Lung microvascular endothelial cell (primary cell): Measurements from ENCODE around the gene ZDHHC14. TPM values are rescaled to one million over a fixed set of nuclear protein-coding genes. Genes with fewer than 3 reads are reported as not detected.

ENCODE experiments used
- DNase-seq, 2 donors: peaks; one replicate each; pipeline versions ENCODE4 v3.0.0 to v3.0.0-alpha.2; 2010; ENCODE audit warnings: low read depth in 2 of 2
- total RNA-seq: library from RNA; depleted of rRNA; stranded (reverse); fragments of >200 nt; gene quantifications from 2 replicates; pipeline ENCODE4 v1.2.1, GENCODE V29; 2014

Gene ZDHHC14
- total RNA-seq, 1 donor from 2014 or later, result 56.0 TPM

- no peak for DNase-seq
Observed at GRCh38 chr6:157663261-157663660, 282.3 kb downstream of the ZDHHC14 start.

GRCh38 chr6:157665180-157665579 lies 284.2 kb downstream of the ZDHHC14 start:
- DNase-seq, result no peak

GRCh38 chr6:157666729-157667128 lies 285.7 kb downstream of the ZDHHC14 start:
- no peak for DNase-seq

- DNase-seq, result peak; percentile 62 to 82
Observed at GRCh38 chr6:157667211-157668008, 286.4 kb downstream of the ZDHHC14 start.

- no peak for DNase-seq
Observed at GRCh38 chr6:157668009-157668401, 287.0 kb downstream of the ZDHHC14 start.

GRCh38 chr6:157668713-157669112 lies 287.7 kb downstream of the ZDHHC14 start:
- DNase-seq, result no peak

GRCh38 chr6:157669323-157669722 lies 288.3 kb downstream of the ZDHHC14 start:
- no peak for DNase-seq

GRCh38 chr6:157669747-157670216 lies 288.8 kb downstream of the ZDHHC14 start:
- DNase-seq, result peak; percentile 72 to 77

GRCh38 chr6:157670466-157671186 lies 289.6 kb downstream of the ZDHHC14 start:
- DNase-seq, result no peak

GRCh38 chr6:157672726-157673412 lies 291.9 kb downstream of the ZDHHC14 start:
- DNase-seq, result no peak

- no peak for DNase-seq
Observed at GRCh38 chr6:157673596-157673995, 292.6 kb downstream of the ZDHHC14 start.

GRCh38 chr6:157674061-157674460 lies 293.1 kb downstream of the ZDHHC14 start:
- DNase-seq, result no peak

- DNase-seq, result no peak
Observed at GRCh38 chr6:157675831-157676230, 294.8 kb downstream of the ZDHHC14 start.

- DNase-seq, result no peak
Observed at GRCh38 chr6:157676241-157676640, 295.3 kb downstream of the ZDHHC14 start.

GRCh38 chr6:157677235-157677634 lies 296.2 kb downstream of the ZDHHC14 start:
- no peak for DNase-seq

GRCh38 chr6:157679605-157680580 lies 298.9 kb downstream of the ZDHHC14 start:
- DNase-seq, result no peak

GRCh38 chr6:157681041-157681650 lies 300.2 kb downstream of the ZDHHC14 start:
- no peak for DNase-seq

GRCh38 chr6:157682856-157683481 lies 302.0 kb downstream of the ZDHHC14 start:
- peak; percentile 23 to 32 for DNase-seq

GRCh38 chr6:157683707-157684106 lies 302.7 kb downstream of the ZDHHC14 start:
- no peak for DNase-seq
